Thymus (tissue), 11 donors: ENCODE results near the gene COL23A1. TPM values are rescaled to one million over a fixed set of nuclear protein-coding genes. Genes with fewer than 3 reads are reported as not detected.

Experiments used
- DNase-seq, 9 donors: peaks; one replicate each; pipeline ENCODE4 v3.0.0-alpha.2; 2013; ENCODE audit warnings: low spot score in 9 of 9, low read depth in 6 of 9, missing footprints in 1 of 9
- H3K27ac ChIP-seq, 2 donors: one replicate each; pipeline ENCODE4 v1.5.1; 2013; ENCODE audit warnings: control low read depth in 1 of 2, low read depth in 1 of 2, low read length in 1 of 2, mild to moderate bottlenecking in 1 of 2, moderate library complexity in 1 of 2
- H3K27me3 ChIP-seq, 2 donors: one replicate each; pipeline ENCODE4 v1.5.1; 2013; ENCODE audit warnings: low read length in 1 of 2; ENCODE audit not compliant: control insufficient read depth in 2 of 2, insufficient read depth in 1 of 2
- H3K36me3 ChIP-seq, 2 donors: one replicate each; pipeline ENCODE4 v1.5.1; 2013; ENCODE audit warnings: low read length in 1 of 2, mild to moderate bottlenecking in 1 of 2, moderate library complexity in 1 of 2; ENCODE audit not compliant: control insufficient read depth in 2 of 2, insufficient read depth in 2 of 2
- H3K4me1 ChIP-seq, 2 donors: one replicate each; pipeline ENCODE4 v1.5.1; 2013; ENCODE audit warnings: low read length in 2 of 2; ENCODE audit not compliant: control insufficient read depth in 2 of 2, insufficient read depth in 2 of 2
- H3K4me3 ChIP-seq, 2 donors: one replicate each; pipeline ENCODE4 v1.5.1; 2013; ENCODE audit warnings: low read length in 2 of 2, control low read depth in 1 of 2, mild to moderate bottlenecking in 1 of 2
- H3K9me3 ChIP-seq, 2 donors: one replicate each; pipeline ENCODE4 v1.5.1; 2013; ENCODE audit warnings: low read length in 1 of 2, mild to moderate bottlenecking in 1 of 2; ENCODE audit not compliant: control insufficient read depth in 2 of 2, insufficient read depth in 1 of 2
- WGBS: extraction: QIAGEN DNeasy Blood & Tissue Kit; methylation state at CpG from one replicate; pipeline ENCODE4 v1.1.7; 2013; 5-methylcytosine and 5-hydroxymethylcytosine counted together
- polyA plus RNA-seq: library from polyadenylated mRNA; stranded (reverse); fragments of 200-250 nt; gene quantifications from one replicate; pipeline ENCODE4 v1.2.3, GENCODE V29; 2013
- total RNA-seq: library from RNA; stranded (reverse); fragments of 120-200 nt; gene quantifications from one replicate; pipeline ENCODE4 v1.2.4, GENCODE V29; 2013
- donor health status: healthy.

COL23A1 gene
- total and polyA plus RNA-seq, 2 donors, result 1.5 to 2.6 TPM

DNA sequence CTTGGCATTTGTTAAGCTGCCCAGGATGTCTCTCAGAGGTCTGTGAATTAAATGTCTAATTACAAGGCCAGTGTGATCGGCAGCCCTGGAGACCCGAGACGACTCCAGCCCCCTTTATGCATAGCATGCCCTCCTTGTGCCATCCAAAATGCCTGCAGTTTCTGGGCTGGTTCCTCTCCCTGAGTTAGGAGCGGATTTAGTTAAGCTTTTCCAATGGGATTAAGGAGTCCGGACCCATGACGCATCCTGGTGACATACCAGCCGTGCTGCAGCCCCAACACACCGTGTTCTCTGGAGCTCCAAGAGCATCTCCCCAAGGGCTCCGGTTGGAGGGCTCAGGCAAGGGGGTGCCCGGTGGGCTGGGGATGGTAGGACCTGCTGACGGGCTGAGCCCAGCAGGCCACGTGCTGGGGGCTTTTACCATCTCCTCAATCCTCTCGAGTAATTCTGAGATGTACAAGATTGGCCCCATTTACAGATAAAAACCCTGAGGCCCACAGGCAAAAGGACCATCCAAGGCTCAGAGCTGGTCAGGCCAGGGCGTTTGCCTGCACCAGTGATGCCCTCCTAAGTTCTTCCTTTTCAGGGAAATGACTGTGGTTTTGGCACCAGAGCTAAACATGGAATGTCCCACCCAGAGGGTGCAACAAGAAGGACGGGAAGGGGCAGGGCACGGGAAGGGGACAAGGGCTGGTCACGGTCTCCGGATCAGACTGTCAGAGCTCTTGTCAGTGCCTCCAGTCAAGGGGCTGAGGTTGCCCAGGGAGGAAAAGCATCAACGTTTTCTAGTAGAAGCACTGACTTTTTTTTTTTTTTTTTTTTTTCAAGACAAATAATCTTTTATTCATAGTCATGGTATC is 275.0 kb downstream of the COL23A1 start:
- Histone ChIP-seq H3K27me3 (no peaks in the 10 kb centered on the region), H3K9me3 (peaks cover 0 to 11% of the 10 kb centered on the region in 2 donors), H3K4me3 (no peak overlapping the region), H3K36me3 (no peaks in the 10 kb centered on the region), H3K4me1 (peaks cover 0 to under 1% of the 10 kb centered on the region in 2 donors), H3K27ac (no peak overlapping the region)
- 94% methylated on average over 19 of the region's 19 CpGs for WGBS
- no peak for DNase-seq

DNA sequence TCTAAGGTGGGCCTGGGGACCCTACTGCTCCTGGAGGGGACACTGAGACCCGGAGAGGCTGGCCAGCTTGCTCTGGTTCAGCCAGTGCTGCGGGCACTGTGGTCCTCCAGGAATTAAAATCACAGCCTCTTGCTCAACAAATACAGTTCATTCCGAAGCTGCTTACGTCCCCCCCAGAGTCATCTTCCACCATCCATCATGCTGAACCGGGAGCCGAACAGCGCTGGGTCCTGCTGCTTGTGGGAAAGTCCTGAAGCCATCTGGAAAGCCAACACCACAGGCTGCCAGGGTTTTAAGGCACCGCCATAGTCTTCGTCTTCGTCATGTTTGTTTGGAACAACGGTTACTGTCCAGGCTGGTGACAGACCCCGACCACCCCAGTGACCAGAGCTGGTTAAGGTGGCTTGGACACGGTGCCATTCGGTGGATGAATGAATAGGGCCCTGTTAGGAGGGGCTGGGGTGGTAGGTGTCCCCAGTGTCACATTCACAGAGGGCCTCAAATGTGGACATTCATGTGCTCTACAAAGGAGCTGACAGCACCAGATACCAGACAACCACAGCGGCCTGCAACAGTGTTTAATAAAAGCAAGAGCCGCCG is 276.0 kb downstream of the COL23A1 start:
- H3K36me3 ChIP-seq, result no peaks in the 10 kb centered on the region
- no peak overlapping the region for H3K27ac ChIP-seq
- no peak for DNase-seq

DNA sequence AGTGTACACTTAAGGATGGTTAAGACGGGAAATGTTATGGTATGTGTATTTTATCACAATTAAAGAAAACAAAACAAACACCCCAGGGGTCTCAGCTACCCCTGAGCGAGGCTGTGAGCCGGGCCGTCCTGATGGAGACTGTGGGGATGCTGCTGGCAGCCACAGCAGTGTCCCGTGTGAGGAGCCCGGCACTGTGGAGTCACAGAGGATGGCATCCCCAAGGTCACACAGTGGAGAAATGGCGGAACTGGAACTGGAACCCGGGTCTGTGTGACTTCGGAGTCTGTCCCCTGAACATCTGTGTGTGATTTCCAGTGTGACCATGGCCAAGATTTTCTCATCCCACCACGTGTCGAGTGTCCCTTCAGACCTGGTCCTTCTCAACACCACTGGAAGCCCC is 276.9 kb downstream of the COL23A1 start:
- H3K27me3 ChIP-seq, result no peaks in the 10 kb centered on the region
- no peak for DNase-seq
- no peaks in the 10 kb centered on the region for H3K36me3 ChIP-seq
- 96% methylated on average over 11 of the region's 11 CpGs for WGBS
- H3K4me1 ChIP-seq, result peaks cover 0 to 3% of the 10 kb centered on the region in 2 donors
- no peak overlapping the region for H3K27ac ChIP-seq
- peaks cover 0 to 6% of the 10 kb centered on the region in 2 donors for H3K9me3 ChIP-seq
- H3K4me3 ChIP-seq, result no peak overlapping the region

More for the DNA sequence above, 276.0 kb downstream of the COL23A1 start:
- H3K9me3 ChIP-seq, result peaks cover 0 to 11% of the 10 kb centered on the region in 2 donors
- H3K27me3 ChIP-seq, result no peaks in the 10 kb centered on the region
- H3K4me3 ChIP-seq, result no peak overlapping the region
- 88% methylated on average over 17 of the region's 17 CpGs for WGBS
- H3K4me1 ChIP-seq, result no peaks in the 10 kb centered on the region

DNA sequence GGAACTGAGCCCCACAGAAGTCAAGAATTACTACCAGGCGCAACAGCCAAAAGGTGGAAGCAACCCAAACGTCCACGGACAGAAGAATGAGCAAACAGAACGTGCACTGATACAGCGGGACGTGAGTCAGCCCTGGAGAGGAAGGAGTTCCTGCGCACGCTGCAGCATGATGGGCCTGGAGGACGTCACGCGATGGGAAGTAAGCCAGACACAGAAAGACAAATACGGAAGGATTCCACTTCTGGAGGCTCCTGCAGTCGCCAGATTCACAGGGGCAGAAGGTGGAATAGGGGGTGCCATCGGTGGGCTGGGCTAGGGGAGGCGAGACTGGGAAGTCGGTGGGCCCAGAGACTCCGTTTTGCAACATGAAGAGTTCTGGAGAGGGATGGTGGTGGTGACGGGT is 277.3 kb downstream of the COL23A1 start:
- WGBS, result 93% methylated on average over 18 of the region's 18 CpGs
- H3K27me3 ChIP-seq, result no peaks in the 10 kb centered on the region
- H3K27ac ChIP-seq, result no peak overlapping the region
- no peaks in the 10 kb centered on the region for H3K36me3 ChIP-seq
- peaks cover 0 to 2% of the 10 kb centered on the region in 2 donors for H3K9me3 ChIP-seq
- H3K4me1 ChIP-seq, result peaks cover 0 to 7% of the 10 kb centered on the region in 2 donors
- no peak for DNase-seq
- no peak overlapping the region for H3K4me3 ChIP-seq

DNA sequence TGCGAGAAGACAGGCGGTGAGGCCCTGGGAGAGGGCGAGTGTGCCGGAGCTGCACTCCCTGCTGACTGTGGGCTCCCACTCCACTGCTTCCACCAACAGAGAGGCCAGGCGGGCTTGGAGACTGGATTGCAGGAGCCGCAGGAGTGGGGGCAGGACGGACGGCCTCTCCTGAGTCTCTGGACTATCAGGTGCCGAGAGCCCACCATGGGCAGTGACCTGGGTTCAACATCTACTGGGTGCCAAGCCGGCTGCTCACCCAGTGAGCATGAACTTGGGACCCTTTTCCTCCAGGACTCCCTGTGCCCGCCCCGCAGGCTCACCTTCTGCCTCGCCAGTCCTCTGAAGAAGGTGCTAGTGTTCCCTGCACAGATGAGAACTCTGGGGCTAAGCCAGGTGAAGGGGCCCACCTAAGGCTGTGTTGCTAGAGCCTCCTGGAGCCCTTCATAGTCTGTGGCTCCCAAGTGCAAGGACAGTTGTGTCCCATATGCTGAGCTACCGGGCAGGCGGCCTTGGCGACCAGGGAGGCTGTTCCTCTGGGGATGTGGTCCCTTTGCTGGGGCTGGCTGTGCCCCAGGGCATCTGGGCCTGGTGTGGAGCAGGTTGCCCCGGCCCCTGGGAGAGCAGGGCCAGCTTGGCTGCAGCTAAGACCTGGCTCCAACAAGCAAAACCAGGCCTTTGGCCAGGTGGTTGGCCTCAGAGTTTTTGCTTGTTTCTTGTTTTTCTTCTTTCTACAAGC is 279.9 kb downstream of the COL23A1 start:
- WGBS, result 95% methylated on average over 17 of the region's 17 CpGs
- no peak for DNase-seq

DNA sequence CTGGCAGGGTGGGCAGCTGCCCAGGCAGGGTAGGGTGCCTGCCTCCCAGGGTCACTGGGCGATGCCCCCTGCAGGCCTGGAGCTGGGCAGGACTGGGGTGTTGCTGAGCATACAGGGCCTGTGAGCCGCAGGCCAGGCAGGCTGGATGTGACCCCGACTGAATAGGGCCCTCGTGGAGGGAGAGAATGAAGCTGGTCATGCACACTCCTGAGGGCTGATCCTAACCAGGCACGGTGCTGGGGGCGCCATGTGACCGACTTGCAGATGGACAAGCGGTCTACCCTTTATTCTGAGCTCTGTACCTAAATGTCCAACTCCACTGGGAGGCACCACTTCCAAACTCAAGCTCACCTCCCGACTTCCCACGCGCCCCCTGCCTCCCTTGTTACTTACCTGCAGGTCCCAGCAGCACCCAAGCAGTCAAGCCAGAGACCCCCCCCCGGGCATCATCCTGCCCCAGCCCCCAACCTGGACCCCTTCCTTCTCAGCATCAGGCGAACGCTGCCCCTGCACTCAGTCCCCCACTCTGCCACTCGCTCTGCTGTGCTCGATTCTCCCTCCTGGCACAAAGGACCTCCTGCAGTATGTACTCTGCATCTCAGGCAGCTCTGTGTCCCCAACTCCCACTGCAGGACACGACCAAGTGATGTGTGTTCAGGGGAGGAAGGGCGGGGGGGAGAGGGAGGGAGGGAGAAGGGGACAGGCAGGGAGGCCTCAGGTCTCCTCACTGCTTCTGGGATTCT is 280.8 kb downstream of the COL23A1 start:
- Histone ChIP-seq H3K27ac (no peak overlapping the region), H3K9me3 (no peaks in the 10 kb centered on the region), H3K27me3 (no peaks in the 10 kb centered on the region), H3K4me1 (peaks cover 0 to 22% of the 10 kb centered on the region in 2 donors), H3K4me3 (no peak overlapping the region), H3K36me3 (no peaks in the 10 kb centered on the region)
- 90% methylated on average over 18 of the region's 18 CpGs for WGBS
- DNase-seq, result no peak

More for the DNA sequence above, 279.9 kb downstream of the COL23A1 start:
- Histone ChIP-seq H3K9me3 (no peaks in the 10 kb centered on the region), H3K4me1 (peaks cover 0 to 22% of the 10 kb centered on the region in 2 donors), H3K27ac (no peak overlapping the region), H3K36me3 (no peaks in the 10 kb centered on the region), H3K4me3 (no peak overlapping the region), H3K27me3 (no peaks in the 10 kb centered on the region)

DNA sequence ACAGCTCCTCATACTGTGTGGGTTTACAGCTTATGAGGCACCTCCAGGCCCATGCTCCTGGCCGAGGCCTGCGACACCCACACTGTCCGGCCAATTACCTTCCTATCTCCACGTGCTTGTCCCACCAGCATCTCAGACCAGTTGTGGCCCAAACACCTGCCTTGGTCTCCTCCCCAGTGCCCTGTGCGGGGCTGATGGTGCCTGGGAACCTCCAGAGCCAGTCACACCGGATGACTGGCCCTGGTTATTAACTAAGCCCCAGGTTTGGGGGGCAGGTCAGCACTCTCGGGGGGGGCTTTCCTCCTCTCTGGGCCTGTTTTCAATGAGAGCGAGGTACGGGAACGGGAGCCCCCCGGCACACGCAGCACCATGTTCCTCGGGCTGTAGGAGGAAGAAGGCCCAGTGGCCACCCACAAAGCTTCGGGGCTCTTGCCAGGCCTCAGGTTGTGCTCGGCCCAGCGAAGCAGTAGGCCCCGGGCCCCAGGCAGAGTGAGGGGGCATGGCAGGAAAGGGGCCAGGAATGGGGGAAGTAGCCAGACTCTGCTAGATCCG is 281.6 kb downstream of the COL23A1 start:
- no peak for DNase-seq
- no peaks in the 10 kb centered on the region for H3K9me3 ChIP-seq
- WGBS, result 98% methylated on average over 18 of the region's 18 CpGs
- no peak overlapping the region for H3K27ac ChIP-seq
- H3K36me3 ChIP-seq, result no peaks in the 10 kb centered on the region
- H3K4me1 ChIP-seq, result peaks cover 0 to 22% of the 10 kb centered on the region in 2 donors
- no peaks in the 10 kb centered on the region for H3K27me3 ChIP-seq
- H3K4me3 ChIP-seq, result no peak overlapping the region

DNA sequence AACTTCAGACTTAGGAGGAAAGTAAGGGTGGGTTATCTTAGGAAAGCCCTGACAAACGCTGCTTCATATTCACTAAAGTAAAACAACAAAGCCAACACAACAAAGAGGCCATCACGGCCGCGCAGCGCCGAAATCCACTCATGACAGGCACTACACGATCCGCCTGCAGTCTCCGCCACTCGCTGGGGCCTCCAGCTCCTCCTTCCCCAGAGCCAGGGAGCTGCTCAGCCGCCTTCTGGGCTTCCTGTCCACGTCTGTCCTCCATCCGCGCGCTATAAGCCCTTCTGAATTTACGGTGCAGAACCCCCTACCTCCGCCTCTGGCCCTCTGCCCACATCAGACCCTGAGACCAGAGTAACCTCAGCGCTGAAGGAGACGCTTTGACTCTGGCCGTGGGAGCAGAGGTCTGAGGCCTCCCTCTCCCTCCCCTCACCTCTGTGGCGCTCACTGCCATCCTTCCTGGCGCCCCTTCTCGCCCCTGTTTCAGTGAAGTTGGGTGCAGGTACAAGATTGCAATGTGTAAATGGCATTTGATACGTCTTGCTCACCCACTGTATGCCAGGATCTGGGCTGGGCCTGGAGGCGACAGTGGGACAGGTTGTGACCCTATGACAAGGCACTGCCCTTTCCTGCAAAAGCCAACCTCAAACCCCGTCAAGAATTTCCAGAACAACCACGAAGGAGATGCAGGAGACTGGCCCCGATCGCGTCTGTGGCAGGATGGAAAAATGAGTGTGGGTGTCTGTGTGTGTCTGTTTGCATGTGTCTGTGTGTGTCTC is 282.7 kb downstream of the COL23A1 start:
- peak in 1 of 9 donors; percentile 22 for DNase-seq
- Histone ChIP-seq H3K4me1 (peaks cover 0 to 22% of the 10 kb centered on the region in 2 donors), H3K36me3 (no peaks in the 10 kb centered on the region), H3K27ac (no peak overlapping the region), H3K4me3 (no peak overlapping the region), H3K9me3 (no peaks in the 10 kb centered on the region), H3K27me3 (no peaks in the 10 kb centered on the region)
- WGBS, result 82% methylated on average over 30 of the region's 30 CpGs
